HEK293 (cell line): ENCODE data around the gene PHACTR2.

Experiments used
- EGR2 ChIP-seq: fragments of 450-650 bp; formaldehyde crosslinking; IDR thresholded peaks from 2 replicates; pipeline ENCODE4 v1.5.1; 2016; ENCODE audit warnings: low read depth, missing biosample characterization, missing genetic modification characterization
- GLIS1 ChIP-seq: fragments of 450-650 bp; formaldehyde crosslinking; IDR thresholded peaks from 2 replicates; pipeline ENCODE4 v1.5.1; 2016; ENCODE audit warnings: missing biosample characterization, missing genetic modification characterization
- GLIS2 ChIP-seq: fragments of 450-650 bp; formaldehyde crosslinking; IDR thresholded peaks from 2 replicates; pipeline ENCODE4 v1.5.1; 2016; ENCODE audit warnings: missing biosample characterization, missing genetic modification characterization
- KLF16 ChIP-seq: fragments of 450-650 bp; formaldehyde crosslinking; IDR thresholded peaks from 2 replicates; pipeline ENCODE4 v1.5.1; 2017; ENCODE audit warnings: missing biosample characterization, missing genetic modification characterization
- MZF1 ChIP-seq: fragments of 450-650 bp; formaldehyde crosslinking; IDR thresholded peaks from 2 replicates; pipeline ENCODE4 v1.5.1; 2017; ENCODE audit warnings: missing biosample characterization, missing genetic modification characterization, borderline replicate concordance
- PRDM10 ChIP-seq: fragments of 450-650 bp; formaldehyde crosslinking; IDR thresholded peaks from 2 replicates; pipeline ENCODE4 v1.5.1; 2016; ENCODE audit warnings: missing biosample characterization, missing genetic modification characterization
- SCRT1 ChIP-seq: fragments of 450-650 bp; formaldehyde crosslinking; IDR thresholded peaks from 2 replicates; pipeline ENCODE4 v1.5.1; 2016; ENCODE audit warnings: missing biosample characterization, missing genetic modification characterization, borderline replicate concordance
- TSHZ1 ChIP-seq: fragments of 450-650 bp; formaldehyde crosslinking; IDR thresholded peaks from 2 replicates; pipeline ENCODE4 v1.5.1; 2016; ENCODE audit warnings: missing biosample characterization, missing genetic modification characterization, borderline replicate concordance
- WT1 ChIP-seq: fragments of 450-650 bp; formaldehyde crosslinking; IDR thresholded peaks from 2 replicates; pipeline ENCODE4 v1.5.1; 2016; ENCODE audit warnings: missing biosample characterization, missing genetic modification characterization
- ZBTB1 ChIP-seq: fragments of 450-650 bp; formaldehyde crosslinking; IDR thresholded peaks from 2 replicates; pipeline ENCODE4 v1.5.1; 2016; ENCODE audit warnings: missing biosample characterization, missing genetic modification characterization
- ZNF148 ChIP-seq: fragments of 450-650 bp; formaldehyde crosslinking; IDR thresholded peaks from 2 replicates; pipeline ENCODE4 v1.5.0; 2017; ENCODE audit warnings: missing biosample characterization, missing genetic modification characterization, borderline replicate concordance
- ZNF155 ChIP-seq: fragments of 450-650 bp; formaldehyde crosslinking; IDR thresholded peaks from 2 replicates; pipeline ENCODE4 v1.5.1; 2016; ENCODE audit warnings: missing biosample characterization, missing genetic modification characterization
- ZNF169 ChIP-seq: fragments of 450-650 bp; formaldehyde crosslinking; IDR thresholded peaks from 2 replicates; pipeline ENCODE4 v1.5.1; 2016; ENCODE audit warnings: missing biosample characterization, missing genetic modification characterization
- ZNF174 ChIP-seq: fragments of 450-650 bp; formaldehyde crosslinking; IDR thresholded peaks from 2 replicates; pipeline ENCODE4 v1.5.0; 2017; ENCODE audit warnings: missing biosample characterization, mild to moderate bottlenecking, missing genetic modification characterization
- ZNF37A ChIP-seq: fragments of 450-650 bp; IDR thresholded peaks from 2 replicates; pipeline ENCODE4 v1.5.1; 2018; ENCODE audit warnings: missing biosample characterization, missing genetic modification characterization
- ZNF394 ChIP-seq: fragments of 450-650 bp; formaldehyde crosslinking; IDR thresholded peaks from 2 replicates; pipeline ENCODE4 v1.5.1; 2016; ENCODE audit warnings: missing biosample characterization, missing genetic modification characterization, mild to moderate bottlenecking, moderate library complexity, borderline replicate concordance
- ZNF48 ChIP-seq: fragments of 450-650 bp; formaldehyde crosslinking; IDR thresholded peaks from 2 replicates; pipeline ENCODE4 v1.5.1; 2016; ENCODE audit warnings: missing biosample characterization, missing genetic modification characterization
- ZNF501 ChIP-seq: fragments of 450-650 bp; formaldehyde crosslinking; IDR thresholded peaks from 2 replicates; pipeline ENCODE4 v1.5.1; 2016; ENCODE audit warnings: missing biosample characterization, missing genetic modification characterization
- ZNF521 ChIP-seq: fragments of 450-650 bp; formaldehyde crosslinking; IDR thresholded peaks from 2 replicates; pipeline ENCODE4 v1.5.1; 2017; ENCODE audit warnings: missing biosample characterization, mild to moderate bottlenecking, missing genetic modification characterization
- ZNF596 ChIP-seq: fragments of 450-650 bp; IDR thresholded peaks from 2 replicates; pipeline ENCODE4 v1.5.0; 2018; ENCODE audit warnings: missing biosample characterization, mild to moderate bottlenecking, missing genetic modification characterization, moderate library complexity
- ZNF600 ChIP-seq: fragments of 450-650 bp; formaldehyde crosslinking; IDR thresholded peaks from 2 replicates; pipeline ENCODE4 v1.5.1; 2016; ENCODE audit warnings: missing biosample characterization, missing genetic modification characterization
- ZNF621 ChIP-seq: fragments of 450-650 bp; formaldehyde crosslinking; IDR thresholded peaks from 2 replicates; pipeline ENCODE4 v1.5.1; 2017; ENCODE audit warnings: missing biosample characterization, missing genetic modification characterization
- ZNF629 ChIP-seq: fragments of 450-650 bp; formaldehyde crosslinking; IDR thresholded peaks from 2 replicates; pipeline ENCODE4 v1.5.1; 2017; ENCODE audit warnings: missing biosample characterization, missing genetic modification characterization
- ZNF677 ChIP-seq: fragments of 450-650 bp; IDR thresholded peaks from 2 replicates; pipeline ENCODE4 v1.5.0; 2018; ENCODE audit warnings: missing biosample characterization, mild to moderate bottlenecking, missing genetic modification characterization, moderate library complexity
- ZNF747 ChIP-seq: fragments of 450-650 bp; formaldehyde crosslinking; IDR thresholded peaks from 2 replicates; pipeline ENCODE4 v1.5.1; 2016; ENCODE audit warnings: missing biosample characterization, missing genetic modification characterization
- ZNF76 ChIP-seq: fragments of 450-650 bp; formaldehyde crosslinking; IDR thresholded peaks from 2 replicates; pipeline ENCODE4; 2016; ENCODE audit warnings: low read depth, missing biosample characterization, missing genetic modification characterization, borderline replicate concordance
- ZNF768 ChIP-seq: fragments of 450-650 bp; formaldehyde crosslinking; IDR thresholded peaks from 2 replicates; pipeline ENCODE4 v1.5.1; 2018; ENCODE audit warnings: missing biosample characterization, mild to moderate bottlenecking, missing genetic modification characterization
- ZNF785 ChIP-seq: fragments of 450-650 bp; formaldehyde crosslinking; IDR thresholded peaks from 2 replicates; pipeline ENCODE4 v1.5.1; 2016; ENCODE audit warnings: missing biosample characterization, missing genetic modification characterization
- ZNF792 ChIP-seq: fragments of 450-650 bp; formaldehyde crosslinking; IDR thresholded peaks from 2 replicates; pipeline ENCODE4 v1.5.1; 2016; ENCODE audit warnings: missing biosample characterization, missing genetic modification characterization
- ZXDB ChIP-seq: fragments of 450-650 bp; formaldehyde crosslinking; IDR thresholded peaks from 2 replicates; pipeline ENCODE4 v1.5.1; 2016; ENCODE audit warnings: missing biosample characterization, missing genetic modification characterization
- TF ChIP-seq, protein P1 (sequence below): fragments of 450-650 bp; formaldehyde crosslinking; IDR thresholded peaks from 2 replicates; pipeline ENCODE4; 2016; ENCODE audit warnings: missing biosample characterization, missing genetic modification characterization

The PHACTR2 gene

DNA sequence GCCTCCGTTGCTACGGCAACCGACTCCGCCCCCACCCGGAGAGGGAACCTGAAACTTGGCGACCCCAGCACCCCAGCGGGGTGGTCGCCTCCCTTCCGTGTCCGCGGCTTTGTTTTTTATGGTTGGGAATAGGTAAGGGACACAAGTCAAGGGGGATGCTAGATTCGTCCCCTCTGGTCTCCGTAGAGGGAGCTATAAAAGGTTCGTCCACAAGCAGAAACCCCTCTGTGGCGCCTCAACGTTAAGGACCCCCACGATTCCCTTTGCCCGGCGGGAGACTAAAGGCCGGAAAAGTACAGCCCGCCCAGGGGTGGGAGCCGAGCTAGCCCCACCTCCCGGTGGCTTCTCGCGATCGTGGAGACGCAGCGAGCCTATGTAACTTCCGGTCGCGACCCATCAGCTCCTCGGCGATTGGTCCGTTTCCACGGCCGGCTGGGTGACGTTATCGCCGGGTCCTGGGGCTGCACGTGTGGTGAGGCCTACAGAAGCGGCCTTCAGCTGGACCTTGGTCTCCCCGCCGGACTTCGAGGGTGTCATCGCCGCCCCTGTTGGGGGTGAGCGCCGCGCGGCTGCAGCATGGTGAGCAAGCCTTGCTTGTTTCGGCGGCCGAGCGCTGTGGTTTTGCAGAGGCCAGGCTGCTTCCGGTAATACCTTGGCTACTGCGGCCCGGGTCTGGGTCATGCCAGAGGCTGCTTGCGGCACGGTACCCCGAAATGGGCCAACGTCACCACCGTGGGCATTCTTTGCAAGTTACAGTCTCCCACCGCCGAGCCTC lies 165.3 kb downstream of the PHACTR2 start, which contains the start of gene LTV1 (continued):
- TF ChIP-seq TSHZ1 (tag by site-specific recombination) (no peak), ZNF600 (tag by site-specific recombination) (0 out of 2 replicates have a peak, but pooled peaks have one; percentile 29), ZNF596 (tag by site-specific recombination) (no peak), ZBTB1 (tag by site-specific recombination) (no peak), ZNF521 (tag by site-specific recombination) (no peak), PRDM10 (tag by site-specific recombination) (peak; percentile 98), GLIS2 (tag by site-specific recombination) (peak; percentile 100), EGR2 (no peak), ZNF174 (tag by site-specific recombination) (no peak), ZNF37A (tag by site-specific recombination) (no peak), ZNF747 (no peak), ZNF768 (tag by site-specific recombination) (no peak), ZXDB (peak; percentile 87), ZNF155 (tag by site-specific recombination) (no peak), WT1 (peak; percentile 68), KLF16 (peak; percentile 77; the same call in 1 of the 2 replicates), ZNF148 (tag by site-specific recombination) (no peak), ZNF621 (tag by site-specific recombination) (no peak), ZNF394 (tag by site-specific recombination) (peak; percentile 28; the same call in 1 of the 2 replicates), SCRT1 (no peak), MZF1 (no peak), GLIS1 (tag by site-specific recombination) (peak; percentile 79), ZNF76 (tag by site-specific recombination) (peak; percentile 53; the same call in 1 of the 2 replicates), ZNF677 (no peak), ZNF48 (tag by site-specific recombination) (no peak), ZNF629 (tag by site-specific recombination) (peak; percentile 97), ZNF785 (tag by site-specific recombination) (no peak), ZNF792 (tag by site-specific recombination) (no peak), ZNF501 (tag by site-specific recombination) (peak; percentile 98), ZNF169 (tag by site-specific recombination) (no peak)
- TF ChIP-seq, protein P1, sequence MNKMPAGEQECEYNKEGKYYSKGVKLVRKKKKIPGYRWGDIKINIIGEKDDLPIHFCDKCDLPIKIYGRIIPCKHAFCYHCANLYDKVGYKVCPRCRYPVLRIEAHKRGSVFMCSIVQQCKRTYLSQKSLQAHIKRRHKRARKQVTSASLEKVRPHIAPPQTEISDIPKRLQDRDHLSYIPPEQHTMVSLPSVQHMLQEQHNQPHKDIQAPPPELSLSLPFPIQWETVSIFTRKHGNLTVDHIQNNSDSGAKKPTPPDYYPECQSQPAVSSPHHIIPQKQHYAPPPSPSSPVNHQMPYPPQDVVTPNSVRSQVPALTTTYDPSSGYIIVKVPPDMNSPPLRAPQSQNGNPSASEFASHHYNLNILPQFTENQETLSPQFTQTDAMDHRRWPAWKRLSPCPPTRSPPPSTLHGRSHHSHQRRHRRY (tag by site-specific recombination) = no peak
